GM21786 (cell line): ENCODE data around the gene SAMD14.
"Not testable (repeated sequence)": the region's sequence is repeated elsewhere in the genome, so short reads cannot be mapped to it uniquely, and the experiment has no call there.

Source experiments
- ATAC-seq: cut with Tn5 transposase; IDR thresholded peaks from one replicate; pipeline ENCODE4 v1.9.1; 2021; ENCODE audit not compliant: unreplicated experiment

SAMD14 gene

DNA sequence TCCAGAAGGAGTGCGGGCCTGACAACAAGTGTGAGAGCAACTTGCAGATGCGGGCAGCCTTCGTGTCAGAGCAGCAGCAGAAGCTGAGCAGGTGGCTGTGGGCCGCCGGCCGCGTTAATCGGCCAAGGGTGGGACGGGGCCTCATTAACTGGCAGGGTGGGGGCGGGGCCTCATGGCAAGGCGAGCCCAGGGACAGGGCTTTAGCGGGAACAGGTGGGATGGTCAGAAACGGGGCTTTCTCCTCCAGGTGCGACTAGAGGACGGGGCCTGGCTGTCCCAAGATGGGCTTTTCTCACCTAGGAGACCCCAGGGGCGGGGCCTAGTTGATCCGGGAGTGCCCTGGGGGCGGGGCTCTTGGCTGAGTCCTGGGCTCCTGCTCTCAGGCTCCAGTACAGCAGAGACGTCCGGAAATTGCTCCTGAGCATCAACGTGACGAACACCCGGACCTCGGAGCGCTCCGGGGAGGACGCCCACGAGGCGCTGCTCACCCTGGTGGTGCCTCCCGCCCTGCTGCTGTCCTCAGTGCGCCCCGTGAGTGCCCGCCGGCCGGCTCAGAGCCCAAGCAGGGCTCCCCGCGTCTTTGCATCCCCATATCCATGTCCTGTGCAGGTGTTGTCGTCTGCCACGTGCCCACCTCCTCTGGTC is 53.2 kb downstream of the SAMD14 start:
- no peak for ATAC-seq

DNA sequence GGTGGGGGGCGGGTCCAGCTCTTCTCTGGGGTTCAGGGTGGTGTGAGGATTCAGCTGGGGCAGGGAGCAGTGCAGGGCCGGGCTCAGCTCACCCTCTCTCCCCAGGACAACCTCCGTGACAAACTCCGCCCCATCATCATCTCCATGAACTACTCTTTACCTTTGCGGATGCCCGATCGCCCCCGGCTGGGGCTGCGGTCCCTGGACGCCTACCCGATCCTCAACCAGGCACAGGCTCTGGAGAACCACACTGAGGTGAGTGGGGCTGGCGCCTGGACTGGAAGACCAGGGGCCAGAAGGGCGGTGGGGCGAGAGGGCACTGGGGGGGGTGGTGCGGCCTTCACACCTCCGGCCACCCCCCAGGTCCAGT is 53.8 kb downstream of the SAMD14 start:
- ATAC-seq = no peak

DNA sequence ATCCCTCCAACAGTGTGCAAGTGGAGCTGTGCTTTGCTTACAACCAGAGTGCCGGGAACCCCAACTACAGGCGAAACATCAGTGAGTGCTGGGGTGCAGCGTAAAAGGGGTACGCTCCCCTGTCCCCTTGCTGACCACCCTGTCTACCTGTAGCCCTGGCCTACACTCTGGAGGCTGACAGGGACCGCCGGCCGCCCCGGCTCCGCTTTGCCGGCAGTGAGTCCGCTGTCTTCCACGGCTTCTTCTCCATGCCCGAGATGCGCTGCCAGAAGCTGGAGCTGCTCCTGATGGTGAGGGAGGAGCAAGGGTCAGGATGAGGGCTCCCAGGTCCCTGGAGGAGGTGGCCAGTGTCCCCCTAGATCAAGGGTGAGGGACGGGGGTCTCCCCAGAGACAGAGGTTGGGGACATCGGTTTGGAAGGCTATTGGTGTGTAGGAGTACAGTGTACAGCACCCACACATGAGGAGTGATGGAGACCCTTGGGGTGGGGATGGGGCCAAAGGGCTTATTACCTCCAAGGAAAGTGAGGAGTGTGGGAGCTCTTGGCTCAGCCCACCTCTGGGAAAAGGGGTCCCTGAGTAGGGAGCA is 54.4 kb downstream of the SAMD14 start:
- no peak for ATAC-seq

GRCh38 chr17:50074227-50074626 is 55.7 kb downstream of the SAMD14 start:
- ATAC-seq = no peak

GRCh38 chr17:50072925-50073324 is 57.0 kb downstream of the SAMD14 start:
- ATAC-seq = no peak

- ATAC-seq = no peak
Measured at GRCh38 chr17:50072130-50072529, 57.8 kb downstream of the SAMD14 start.

GRCh38 chr17:50071692-50072091 is 58.3 kb downstream of the SAMD14 start:
- ATAC-seq = no peak

DNA sequence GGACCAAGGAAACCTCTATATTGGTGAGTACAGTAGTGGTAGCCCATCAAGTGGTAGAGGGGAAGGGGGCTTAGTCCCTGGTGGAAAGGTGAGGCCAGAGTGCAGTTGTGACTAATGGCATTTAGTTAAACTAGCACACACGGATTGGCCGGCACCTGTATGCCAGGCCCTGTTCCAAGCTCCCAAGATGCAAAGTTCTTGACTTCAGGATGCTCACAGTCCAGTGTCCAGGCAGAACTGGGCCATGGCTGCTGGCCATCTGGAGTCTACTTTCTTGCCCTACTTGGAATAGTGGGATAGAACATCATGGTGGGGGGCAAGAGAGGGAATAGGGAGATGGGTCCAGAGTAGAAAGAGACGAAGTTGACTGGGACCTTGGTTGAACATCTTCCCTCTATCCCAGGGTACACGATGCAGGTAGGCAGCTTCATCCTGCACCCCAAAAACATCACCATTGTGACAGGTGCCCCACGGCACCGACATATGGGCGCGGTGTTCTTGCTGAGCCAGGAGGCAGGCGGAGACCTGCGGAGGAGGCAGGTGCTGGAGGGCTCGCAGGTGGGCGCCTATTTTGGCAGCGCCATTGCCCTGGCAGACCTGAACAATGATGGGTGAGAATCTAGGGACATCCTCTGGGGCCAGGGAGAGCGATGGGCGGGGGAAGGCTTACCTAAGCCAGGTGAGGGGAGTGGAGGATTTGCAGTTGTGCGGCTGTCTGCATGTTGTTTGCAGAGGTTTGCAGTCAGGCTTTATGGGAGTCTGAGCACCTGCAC is 58.9 kb downstream of the SAMD14 start:
- no peak for ATAC-seq

GRCh38 chr17:50067996-50068395 is 62.0 kb downstream of the SAMD14 start:
- no peak for ATAC-seq

- ATAC-seq = no peak
Measured at GRCh38 chr17:50066995-50067394, 63.0 kb downstream of the SAMD14 start.

- ATAC-seq = no peak
Measured at GRCh38 chr17:50065056-50065455, 64.9 kb downstream of the SAMD14 start.

DNA sequence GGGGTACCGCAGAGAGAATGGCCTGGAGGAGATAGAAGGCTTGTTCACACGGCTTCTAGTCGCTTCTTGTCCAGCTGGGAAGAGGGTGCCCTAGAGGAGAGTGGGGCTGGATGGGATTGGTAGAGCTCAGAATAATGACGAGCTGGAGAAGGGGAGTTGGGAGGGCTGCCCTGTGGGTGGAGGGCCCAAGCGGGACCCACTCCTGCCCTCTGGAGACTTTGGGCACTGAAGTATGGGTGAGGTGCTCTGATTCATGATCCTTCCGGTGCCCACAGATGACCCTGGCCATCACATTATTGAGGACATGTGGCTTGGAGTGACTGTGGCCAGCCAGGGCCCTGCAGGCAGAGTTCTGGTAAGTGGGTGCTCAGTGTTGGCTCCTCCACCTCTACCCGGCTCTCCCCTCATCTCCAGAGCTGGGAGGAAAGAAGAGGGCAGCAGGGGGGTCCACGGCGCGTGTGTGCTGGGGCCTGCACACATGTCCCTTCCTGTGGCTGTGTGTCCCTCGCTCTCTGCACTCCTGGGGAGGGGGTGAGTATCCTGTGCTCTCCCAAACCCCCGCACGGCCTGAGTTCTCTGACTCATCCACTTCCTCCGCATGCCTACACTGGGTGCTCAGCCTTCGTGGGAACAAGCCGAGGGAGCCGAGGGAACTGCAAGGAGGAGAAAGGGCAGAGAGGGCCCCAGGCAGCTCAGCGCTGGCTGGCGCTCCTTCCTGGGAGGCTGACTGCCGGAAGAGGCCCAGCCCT is 65.5 kb downstream of the SAMD14 start:
- ATAC-seq = no peak

GRCh38 chr17:50063561-50064252 is 66.3 kb downstream of the SAMD14 start:
- ATAC-seq = no peak

DNA sequence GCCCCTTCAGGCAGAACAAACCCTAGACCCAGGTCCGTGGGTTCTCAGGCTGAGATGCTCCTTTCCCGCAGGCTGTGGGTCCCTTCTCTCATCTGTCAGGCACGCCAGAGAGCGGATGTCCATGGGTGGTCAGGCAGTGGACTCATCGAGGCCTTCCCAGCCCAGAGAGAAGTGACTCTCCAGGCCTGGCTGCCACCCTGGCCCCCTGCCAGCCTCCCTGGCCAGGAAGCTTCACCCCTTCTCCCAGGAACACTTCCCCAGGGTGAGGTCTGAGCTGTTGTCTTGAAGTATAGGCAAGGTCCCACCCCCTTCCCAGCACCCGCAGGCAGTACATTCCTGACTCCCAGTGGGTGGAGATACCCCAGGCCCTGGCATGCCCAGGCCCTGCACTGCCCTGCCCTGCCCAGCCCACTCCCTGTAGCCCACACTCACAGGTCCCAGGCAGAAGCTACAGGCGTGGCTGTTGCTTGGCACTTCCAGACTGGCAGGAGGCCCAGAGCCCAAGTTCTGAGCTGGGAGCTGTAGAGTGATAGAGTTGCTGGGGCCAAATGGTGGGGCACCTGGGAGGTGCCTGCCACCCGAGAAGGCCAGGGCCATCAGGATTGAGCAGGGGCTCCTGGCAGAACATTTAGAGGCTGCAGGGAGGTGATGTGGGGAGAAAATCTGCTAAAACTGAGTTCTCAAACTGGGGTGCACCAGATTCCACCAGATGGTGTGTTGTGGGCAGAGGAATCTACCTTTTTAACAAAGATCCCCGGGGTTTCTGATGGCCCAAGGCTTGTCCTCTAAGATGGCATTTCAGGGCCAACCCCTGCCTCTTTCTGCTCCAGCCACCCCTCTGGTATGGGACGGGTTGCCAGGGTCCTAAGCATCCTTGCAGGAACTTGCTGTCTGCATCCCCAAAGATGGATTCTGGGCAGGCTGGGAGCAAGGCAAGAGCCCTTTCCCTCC is 67.4 kb downstream of the SAMD14 start:
- no peak for ATAC-seq

- ATAC-seq = not testable (repeated sequence)
Measured at GRCh38 chr17:50061713-50062045, 68.3 kb downstream of the SAMD14 start.

DNA sequence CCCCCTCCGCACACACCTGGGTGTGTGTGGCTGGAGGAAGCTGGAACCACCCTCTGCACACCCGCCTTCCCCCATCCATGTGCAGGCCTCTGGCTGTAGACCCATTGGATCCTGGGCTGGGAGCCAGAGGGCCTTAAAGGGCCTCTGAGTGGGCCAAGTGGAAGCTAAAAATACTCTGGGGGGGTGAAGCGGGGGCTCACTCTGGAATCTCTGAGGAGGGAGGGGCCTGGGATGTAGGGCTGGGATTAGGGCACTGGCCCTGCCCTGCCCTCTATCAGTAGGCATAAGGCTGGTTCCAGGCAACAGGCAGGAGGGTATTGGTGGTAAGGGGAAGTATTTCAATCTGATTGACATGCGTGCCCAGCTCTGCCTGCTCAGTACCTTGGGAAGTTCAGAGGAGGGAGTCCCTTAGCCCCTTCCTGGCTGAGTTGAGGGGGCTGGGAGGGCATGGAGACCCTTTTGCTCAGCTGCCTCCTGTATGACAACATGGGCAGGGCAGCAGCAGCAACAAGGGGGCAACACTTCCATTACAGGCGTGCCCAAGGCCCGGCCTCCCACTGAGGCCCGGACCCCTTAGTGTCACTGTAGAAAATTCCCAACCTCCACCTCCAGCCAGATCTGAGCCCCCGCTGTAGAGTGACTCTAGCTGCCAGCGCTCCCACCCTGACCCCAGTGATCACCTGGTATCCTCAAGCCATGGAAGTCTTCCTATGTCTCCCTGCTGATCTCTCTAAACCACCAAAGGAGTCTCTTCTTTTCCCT is 68.8 kb downstream of the SAMD14 start:
- no peak for ATAC-seq
